Measurements from ENCODE around the gene PHF24. TPM values are rescaled to one million over a fixed set of nuclear protein-coding genes. Genes with fewer than 3 reads are reported as not detected.

Gene PHF24
- total and polyA plus RNA-seq, 2 donors, result 0.28 to 0.37 TPM

DNA sequence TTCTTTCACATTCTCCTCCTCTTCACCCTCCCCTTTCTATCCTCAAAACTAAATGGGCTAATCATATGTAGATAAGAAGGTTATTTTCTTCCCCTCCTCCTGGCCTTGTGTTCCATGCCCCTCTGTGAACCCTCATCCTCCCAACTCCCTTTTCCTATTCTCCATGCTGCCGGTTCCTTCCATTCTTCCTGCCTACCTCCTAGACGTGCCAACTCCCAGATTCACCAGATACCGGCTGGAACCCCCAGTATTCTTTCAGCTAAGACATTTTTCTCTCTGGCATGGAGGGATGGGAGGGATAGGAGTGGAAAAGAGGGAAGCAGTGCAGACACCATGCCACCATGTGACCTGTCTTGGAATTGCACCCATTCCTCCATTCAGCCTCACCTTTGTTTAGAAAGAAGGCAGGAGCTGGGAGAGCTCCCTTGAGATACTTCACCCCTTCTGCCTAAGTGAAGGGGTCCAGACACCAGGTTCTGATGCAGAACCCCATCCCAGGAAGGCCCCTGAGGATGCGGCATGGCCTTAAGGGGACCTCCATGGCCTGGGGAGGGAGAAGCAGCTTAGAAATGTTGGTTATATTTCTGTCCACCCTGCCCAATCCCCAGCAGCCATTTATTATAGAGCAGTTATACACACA, 36.3 kb downstream of the PHF24 start:
- 89% methylated on average over 4 of the region's 4 CpGs for WGBS
- Histone ChIP-seq H3K27me3 (ENCODE audit: control insufficient read depth in 2 of 2, insufficient read depth in 1 of 2, low read length in 1 of 2) (peaks cover 0 to 8% of the 10 kb centered on the region in 2 donors), H3K27ac (ENCODE audit: low read depth in 1 of 2, low read length in 1 of 2) (peak overlapping the region in 1 of 2 donors; percentile 24), H3K9me3 (ENCODE audit: control insufficient read depth in 2 of 2, insufficient read depth in 1 of 2, low read length in 1 of 2) (no peaks in the 10 kb centered on the region), H3K4me3 (ENCODE audit: low read length in 2 of 2) (no peak overlapping the region), H3K36me3 (ENCODE audit: control insufficient read depth in 2 of 2, insufficient read depth in 2 of 2, low read length in 1 of 2) (peaks cover 2 to 13% of the 10 kb centered on the region in 2 donors), H3K4me1 (ENCODE audit: control insufficient read depth in 2 of 2, insufficient read depth in 2 of 2, low read length in 2 of 2) (peaks cover 3 to 34% of the 10 kb centered on the region in 2 donors)
- DNase-seq (ENCODE audit: low read depth in 6 of 9, low spot score in 9 of 9), result no peak

DNA sequence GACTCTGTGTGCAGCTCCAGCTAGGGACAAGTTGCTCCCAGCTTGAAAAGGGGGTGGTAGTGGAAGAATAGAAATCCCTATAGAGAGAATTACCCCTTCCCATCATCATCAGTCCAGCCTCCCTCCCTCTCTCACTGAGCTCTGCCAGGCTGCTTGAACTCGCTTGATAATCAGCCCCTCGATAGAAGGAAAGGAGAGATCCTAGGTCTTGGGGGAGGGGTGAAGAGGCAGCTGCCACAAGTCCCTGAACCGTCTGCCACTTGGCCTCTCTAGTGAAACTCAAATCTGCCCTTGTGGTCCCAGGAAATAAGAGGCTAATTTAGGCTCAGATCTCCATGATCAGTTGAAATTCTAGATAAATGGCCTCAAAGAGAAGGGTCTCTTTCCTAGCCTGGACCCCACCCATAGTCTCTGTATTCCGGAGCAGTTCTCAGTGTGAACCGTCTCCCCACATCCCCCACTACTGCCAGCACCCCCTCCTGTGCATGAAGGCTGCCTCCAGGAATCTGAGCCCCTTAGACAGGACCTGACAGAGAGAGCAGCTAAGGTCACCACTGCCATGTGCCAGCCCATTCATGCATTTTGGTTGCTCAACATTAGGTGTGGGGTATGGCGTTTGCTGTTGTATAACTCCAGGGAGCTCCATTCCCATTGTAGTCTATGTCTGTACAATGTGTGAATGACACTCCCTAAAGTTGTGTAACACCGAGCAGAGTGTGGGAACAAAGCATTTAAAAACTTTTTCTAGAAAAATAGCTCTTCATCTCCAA, 37.0 kb downstream of the PHF24 start:
- Histone ChIP-seq H3K36me3 (ENCODE audit: control insufficient read depth in 2 of 2, insufficient read depth in 2 of 2, low read length in 1 of 2) (peaks cover 2 to 13% of the 10 kb centered on the region in 2 donors), H3K4me1 (ENCODE audit: control insufficient read depth in 2 of 2, insufficient read depth in 2 of 2, low read length in 2 of 2) (peaks cover 3 to 34% of the 10 kb centered on the region in 2 donors), H3K4me3 (ENCODE audit: low read length in 2 of 2) (no peak overlapping the region), H3K9me3 (ENCODE audit: control insufficient read depth in 2 of 2, insufficient read depth in 1 of 2, low read length in 1 of 2) (no peaks in the 10 kb centered on the region), H3K27ac (ENCODE audit: low read depth in 1 of 2, low read length in 1 of 2) (peak overlapping the region in 1 of 2 donors; percentile 62), H3K27me3 (ENCODE audit: control insufficient read depth in 2 of 2, insufficient read depth in 1 of 2, low read length in 1 of 2) (peaks cover 0 to 6% of the 10 kb centered on the region in 2 donors)
- no peak for DNase-seq (ENCODE audit: low read depth in 6 of 9, low spot score in 9 of 9)
- 88% methylated on average over 7 of the region's 7 CpGs for WGBS

DNA sequence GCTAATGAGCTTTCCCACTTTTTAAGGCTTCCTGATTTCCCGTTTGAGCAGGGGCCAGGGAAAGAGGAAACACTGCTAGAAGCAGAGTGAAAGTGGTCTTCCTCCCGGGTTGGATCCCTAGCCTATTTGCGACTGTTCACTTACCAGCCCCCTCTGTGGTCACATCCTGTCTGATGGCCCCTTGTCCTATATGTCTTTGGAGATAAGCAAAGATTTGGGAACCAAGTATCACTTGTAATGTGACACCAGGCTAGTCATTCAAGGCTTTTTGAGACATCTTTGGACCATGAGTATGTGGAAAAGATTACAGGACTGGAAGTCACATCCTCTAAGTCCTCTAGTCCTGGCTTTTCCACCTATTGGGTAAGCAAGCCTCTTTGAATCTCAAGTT, 37.6 kb downstream of the PHF24 start:
- H3K27me3 ChIP-seq (ENCODE audit: control insufficient read depth in 2 of 2, insufficient read depth in 1 of 2, low read length in 1 of 2), result peaks cover 0 to under 1% of the 10 kb centered on the region in 2 donors
- 57% methylated on average over 3 of the region's 3 CpGs for WGBS
- H3K36me3 ChIP-seq (ENCODE audit: control insufficient read depth in 2 of 2, insufficient read depth in 2 of 2, low read length in 1 of 2), result peaks cover 2 to 13% of the 10 kb centered on the region in 2 donors
- DNase-seq (ENCODE audit: low read depth in 6 of 9, low spot score in 9 of 9), result no peak
- H3K4me3 ChIP-seq (ENCODE audit: low read length in 2 of 2), result no peak overlapping the region
- H3K4me1 ChIP-seq (ENCODE audit: control insufficient read depth in 2 of 2, insufficient read depth in 2 of 2, low read length in 2 of 2), result peaks cover 3 to 28% of the 10 kb centered on the region in 2 donors
- peak overlapping the region in 1 of 2 donors; percentile 62 for H3K27ac ChIP-seq (ENCODE audit: low read depth in 1 of 2, low read length in 1 of 2)
- H3K9me3 ChIP-seq (ENCODE audit: control insufficient read depth in 2 of 2, insufficient read depth in 1 of 2, low read length in 1 of 2), result no peaks in the 10 kb centered on the region

DNA sequence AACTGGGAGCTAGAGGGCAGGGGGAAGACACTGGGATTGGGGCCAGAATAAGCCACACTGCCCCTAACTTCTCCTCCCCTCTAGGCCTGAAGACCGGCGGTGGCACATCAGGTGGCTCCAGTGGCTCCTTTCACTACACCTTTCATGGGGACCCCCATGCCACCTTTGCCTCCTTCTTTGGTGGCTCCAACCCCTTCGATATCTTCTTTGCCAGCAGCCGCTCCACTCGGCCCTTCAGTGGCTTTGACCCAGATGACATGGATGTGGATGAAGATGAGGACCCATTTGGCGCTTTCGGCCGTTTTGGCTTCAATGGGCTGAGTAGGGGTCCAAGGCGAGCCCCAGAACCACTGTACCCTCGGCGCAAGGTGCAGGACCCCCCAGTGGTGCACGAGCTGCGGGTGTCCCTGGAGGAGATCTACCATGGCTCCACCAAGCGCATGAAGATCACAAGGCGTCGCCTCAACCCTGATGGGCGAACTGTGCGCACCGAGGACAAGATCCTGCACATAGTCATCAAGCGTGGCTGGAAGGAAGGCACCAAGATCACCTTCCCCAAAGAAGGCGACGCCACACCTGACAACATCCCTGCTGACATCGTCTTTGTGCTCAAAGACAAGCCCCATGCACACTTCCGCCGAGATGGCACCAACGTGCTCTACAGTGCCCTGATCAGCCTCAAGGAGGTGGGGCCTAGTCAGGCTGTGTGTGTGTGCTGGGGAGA, 38.3 kb downstream of the PHF24 start:
- peaks cover 3 to 28% of the 10 kb centered on the region in 2 donors for H3K4me1 ChIP-seq (ENCODE audit: control insufficient read depth in 2 of 2, insufficient read depth in 2 of 2, low read length in 2 of 2)
- H3K27me3 ChIP-seq (ENCODE audit: control insufficient read depth in 2 of 2, insufficient read depth in 1 of 2, low read length in 1 of 2), result no peaks in the 10 kb centered on the region
- H3K9me3 ChIP-seq (ENCODE audit: control insufficient read depth in 2 of 2, insufficient read depth in 1 of 2, low read length in 1 of 2), result no peaks in the 10 kb centered on the region
- H3K27ac ChIP-seq (ENCODE audit: low read depth in 1 of 2, low read length in 1 of 2), result peak overlapping the region in 1 of 2 donors; percentile 25
- H3K4me3 ChIP-seq (ENCODE audit: low read length in 2 of 2), result no peak overlapping the region
- DNase-seq (ENCODE audit: low read depth in 6 of 9, low spot score in 9 of 9), result no peak
- 98% methylated on average over 26 of the region's 26 CpGs for WGBS
- H3K36me3 ChIP-seq (ENCODE audit: control insufficient read depth in 2 of 2, insufficient read depth in 2 of 2, low read length in 1 of 2), result peaks cover 2 to 13% of the 10 kb centered on the region in 2 donors

DNA sequence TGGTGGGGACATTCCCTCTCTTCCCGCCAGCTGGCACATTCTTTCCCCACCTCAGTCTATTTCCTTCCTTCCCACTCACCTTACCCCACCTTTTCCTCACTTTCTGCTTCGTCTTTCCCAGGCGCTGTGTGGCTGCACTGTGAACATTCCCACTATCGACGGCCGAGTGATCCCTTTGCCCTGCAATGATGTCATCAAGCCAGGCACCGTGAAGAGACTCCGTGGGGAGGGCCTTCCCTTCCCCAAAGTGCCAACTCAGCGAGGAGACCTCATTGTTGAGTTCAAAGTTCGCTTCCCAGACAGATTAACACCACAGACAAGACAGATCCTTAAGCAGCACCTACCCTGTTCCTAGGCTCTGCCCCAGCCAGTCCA, 38.8 kb downstream of the PHF24 start:
- peaks cover 3 to 26% of the 10 kb centered on the region in 2 donors for H3K4me1 ChIP-seq (ENCODE audit: control insufficient read depth in 2 of 2, insufficient read depth in 2 of 2, low read length in 2 of 2)
- no peak overlapping the region for H3K27ac ChIP-seq (ENCODE audit: low read depth in 1 of 2, low read length in 1 of 2)
- no peaks in the 10 kb centered on the region for H3K27me3 ChIP-seq (ENCODE audit: control insufficient read depth in 2 of 2, insufficient read depth in 1 of 2, low read length in 1 of 2)
- DNase-seq (ENCODE audit: low read depth in 6 of 9, low spot score in 9 of 9), result no peak
- no peak overlapping the region for H3K4me3 ChIP-seq (ENCODE audit: low read length in 2 of 2)
- 97% methylated on average over 10 of the region's 10 CpGs for WGBS
- no peaks in the 10 kb centered on the region for H3K9me3 ChIP-seq (ENCODE audit: control insufficient read depth in 2 of 2, insufficient read depth in 1 of 2, low read length in 1 of 2)
- peaks cover 2 to 13% of the 10 kb centered on the region in 2 donors for H3K36me3 ChIP-seq (ENCODE audit: control insufficient read depth in 2 of 2, insufficient read depth in 2 of 2, low read length in 1 of 2)

DNA sequence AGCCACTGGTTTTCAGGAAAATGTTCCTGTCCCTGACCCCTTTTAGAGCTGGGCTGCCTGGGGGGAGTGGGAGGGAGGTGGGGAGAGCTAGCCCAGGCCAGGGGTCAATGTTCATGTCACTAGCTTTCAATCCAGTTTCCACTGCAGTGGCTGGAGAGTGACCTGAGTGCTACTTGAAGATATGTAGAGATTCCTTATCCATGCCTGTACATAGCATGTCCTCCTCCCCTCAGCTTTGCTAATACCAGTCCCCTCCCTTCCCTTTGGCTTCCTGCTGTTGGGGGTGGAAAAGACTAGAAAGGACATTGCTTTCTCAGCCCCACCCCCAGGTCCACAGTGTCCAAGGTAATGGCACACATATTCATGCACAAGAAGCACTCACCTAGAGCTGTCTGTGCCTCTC, 39.3 kb downstream of the PHF24 start:
- Histone ChIP-seq H3K9me3 (ENCODE audit: control insufficient read depth in 2 of 2, insufficient read depth in 1 of 2, low read length in 1 of 2) (no peaks in the 10 kb centered on the region), H3K36me3 (ENCODE audit: control insufficient read depth in 2 of 2, insufficient read depth in 2 of 2, low read length in 1 of 2) (peaks cover 2 to 13% of the 10 kb centered on the region in 2 donors), H3K4me3 (ENCODE audit: low read length in 2 of 2) (no peak overlapping the region), H3K4me1 (ENCODE audit: control insufficient read depth in 2 of 2, insufficient read depth in 2 of 2, low read length in 2 of 2) (peaks cover 3 to 23% of the 10 kb centered on the region in 2 donors), H3K27me3 (ENCODE audit: control insufficient read depth in 2 of 2, insufficient read depth in 1 of 2, low read length in 1 of 2) (no peaks in the 10 kb centered on the region), H3K27ac (ENCODE audit: low read depth in 1 of 2, low read length in 1 of 2) (no peak overlapping the region)
- DNase-seq (ENCODE audit: low read depth in 6 of 9, low spot score in 9 of 9), result no peak

DNA sequence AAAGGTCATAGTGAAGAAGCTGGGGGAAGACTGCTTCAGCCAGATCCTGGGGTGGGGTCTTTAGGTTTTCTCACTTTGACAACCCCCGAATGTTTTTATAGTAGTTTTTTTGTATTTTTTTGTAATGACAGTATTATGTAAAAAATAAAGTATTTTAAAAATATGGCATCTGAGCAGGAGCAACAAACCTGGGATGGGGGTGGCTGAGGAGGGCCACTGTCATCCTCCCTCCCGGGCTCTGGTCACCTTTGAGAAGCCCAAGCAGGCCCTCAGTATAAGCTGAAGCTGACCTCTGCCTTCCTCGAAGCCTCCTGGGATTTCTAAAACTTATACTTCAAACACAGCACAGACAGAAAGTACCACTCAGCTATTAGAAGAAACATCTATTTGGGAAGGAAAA, 40.2 kb downstream of the PHF24 start:
- 94% methylated on average over 3 of the region's 3 CpGs for whole genome bisulfite sequencing
- H3K36me3 ChIP-seq (ENCODE audit: control insufficient read depth in 2 of 2, insufficient read depth in 2 of 2, low read length in 1 of 2), result peaks cover 2 to 13% of the 10 kb centered on the region in 2 donors
- no peaks in the 10 kb centered on the region for H3K27me3 ChIP-seq (ENCODE audit: control insufficient read depth in 2 of 2, insufficient read depth in 1 of 2, low read length in 1 of 2)
- H3K27ac ChIP-seq (ENCODE audit: low read depth in 1 of 2, low read length in 1 of 2), result no peak overlapping the region
- no peaks in the 10 kb centered on the region for H3K9me3 ChIP-seq (ENCODE audit: control insufficient read depth in 2 of 2, insufficient read depth in 1 of 2, low read length in 1 of 2)
- H3K4me1 ChIP-seq (ENCODE audit: control insufficient read depth in 2 of 2, insufficient read depth in 2 of 2, low read length in 2 of 2), result peaks cover 3 to 18% of the 10 kb centered on the region in 2 donors
- DNase-seq (ENCODE audit: low read depth in 6 of 9, low spot score in 9 of 9), result no peak
- no peak overlapping the region for H3K4me3 ChIP-seq (ENCODE audit: low read length in 2 of 2)

DNA sequence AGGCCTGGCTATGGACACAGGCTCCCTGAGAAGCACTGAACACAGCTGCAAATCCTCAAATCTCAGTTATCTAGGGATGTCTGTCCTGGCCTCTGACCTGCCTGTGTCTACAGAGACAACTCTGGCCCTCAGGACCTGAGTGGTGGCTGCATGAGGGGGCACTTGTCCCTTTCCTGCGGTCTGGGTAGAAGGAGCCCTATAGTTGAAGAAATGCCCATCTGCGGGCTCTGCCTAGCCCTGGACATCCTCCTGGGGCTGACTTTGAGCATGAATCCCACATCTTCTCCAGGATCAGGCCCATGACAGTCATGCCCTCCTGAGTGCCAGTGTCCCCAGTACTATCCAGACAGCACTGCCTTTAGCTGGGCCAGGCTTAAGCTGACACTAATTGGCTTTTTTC, 41.5 kb downstream of the PHF24 start:
- H3K4me3 ChIP-seq (ENCODE audit: low read length in 2 of 2), result no peak overlapping the region
- DNase-seq (ENCODE audit: low read depth in 6 of 9, low spot score in 9 of 9), result no peak
- H3K9me3 ChIP-seq (ENCODE audit: control insufficient read depth in 2 of 2, insufficient read depth in 1 of 2, low read length in 1 of 2), result no peaks in the 10 kb centered on the region
- H3K4me1 ChIP-seq (ENCODE audit: control insufficient read depth in 2 of 2, insufficient read depth in 2 of 2, low read length in 2 of 2), result peaks cover 3 to 7% of the 10 kb centered on the region in 2 donors
- WGBS, result 98% methylated on average over 2 of the region's 2 CpGs
- no peak overlapping the region for H3K27ac ChIP-seq (ENCODE audit: low read depth in 1 of 2, low read length in 1 of 2)
- H3K36me3 ChIP-seq (ENCODE audit: control insufficient read depth in 2 of 2, insufficient read depth in 2 of 2, low read length in 1 of 2), result peaks cover 2 to 13% of the 10 kb centered on the region in 2 donors
- H3K27me3 ChIP-seq (ENCODE audit: control insufficient read depth in 2 of 2, insufficient read depth in 1 of 2, low read length in 1 of 2), result no peaks in the 10 kb centered on the region
